GM12892 (cell line): ENCODE data around the gene ANXA6. TPM values are rescaled to one million over a fixed set of nuclear protein-coding genes. Genes with fewer than 3 reads are reported as not detected.
"Not testable (repeated sequence)": the region's sequence is repeated elsewhere in the genome, so short reads cannot be mapped to it uniquely, and the experiment has no call there.

Experiments
- DNase-seq: peaks from one replicate; pipeline ENCODE4 v3.0.0; 2011; ENCODE audit not compliant: insufficient read length
- FAIRE-seq: peaks from 2 replicates; lab custom pipeline; 2011; peaks lifted over from hg19 to GRCh38; lab: Jason Lieb, UNC
- POLR2A ChIP-seq: IDR thresholded peaks from 2 replicates; pipeline ENCODE4 v1.6.1; 2011; ENCODE audit warnings: low read depth, low read length, control low read depth
- POLR2AphosphoS5 ChIP-seq: IDR thresholded peaks from 2 replicates; pipeline ENCODE4 v1.6.1; 2011; ENCODE audit warnings: low read depth, low read length, control low read depth
- TAF1 ChIP-seq: IDR thresholded peaks from 2 replicates; pipeline ENCODE4 v1.6.1; 2011; ENCODE audit warnings: low read depth, mild to moderate bottlenecking, control low read depth, low read length, borderline replicate concordance
- polyA plus RNA-seq: library from polyadenylated mRNA; unstranded; fragments of >200 nt; gene quantifications from one replicate; pipeline ENCODE4 v1.2.1, GENCODE V29; 2012; ENCODE audit warnings: missing spikeins, inconsistent platforms; ENCODE audit not compliant: missing spikeins

The ANXA6 gene
- polyA plus RNA-seq, result 349 TPM

- FAIRE-seq, result peak; percentile 98
- TF ChIP-seq TAF1 (0 out of 2 replicates have a peak, but pooled peaks have one; percentile 18), POLR2AphosphoS5 (peak; percentile 66; the same call in 1 of the 2 replicates), POLR2A (peak; percentile 70; the same call in 1 of the 2 replicates)
- peak; percentile 66 for DNase-seq
These were observed at the start of gene ANXA6 for GRCh38 chr5:151157426-151158286. Gene ANXA6, minus strand, starts transcription at chr5:151157779. Its CDS starts 9,878 bp downstream, at chr5:151147901.

- TF ChIP-seq TAF1 (no peak), POLR2A (no peak), POLR2AphosphoS5 (no peak)
- DNase-seq (no peak), FAIRE-seq (no peak)
These were observed 47.8 kb upstream of the ANXA6 start for GRCh38 chr5:151205411-151205810.

GRCh38 chr5:151204051-151204450 is 46.5 kb upstream of the ANXA6 start:
- DNase-seq, result no peak
- FAIRE-seq, result no peak
- TF ChIP-seq POLR2A, result no peak
- no peak for TF ChIP-seq POLR2AphosphoS5
- no peak for TF ChIP-seq TAF1

- DNase-seq (no peak), FAIRE-seq (peak; percentile 57)
- TF ChIP-seq POLR2A (no peak), POLR2AphosphoS5 (no peak), TAF1 (no peak)
These were observed 45.0 kb upstream of the ANXA6 start for GRCh38 chr5:151202381-151203139.

- FAIRE-seq, result no peak
- TF ChIP-seq POLR2A (no peak), POLR2AphosphoS5 (no peak), TAF1 (no peak)
- no peak for DNase-seq
These were observed 43.5 kb upstream of the ANXA6 start for GRCh38 chr5:151200913-151201595.

- TF ChIP-seq POLR2AphosphoS5 (no peak), POLR2A (no peak), TAF1 (no peak)
- FAIRE-seq, result no peak
- no peak for DNase-seq
These were observed 42.1 kb upstream of the ANXA6 start for GRCh38 chr5:151199581-151200185.

GRCh38 chr5:151198861-151199260 is 41.3 kb upstream of the ANXA6 start:
- TF ChIP-seq TAF1, result no peak
- no peak for TF ChIP-seq POLR2A
- TF ChIP-seq POLR2AphosphoS5, result no peak
- no peak for FAIRE-seq

GRCh38 chr5:151197291-151197600 is 39.7 kb upstream of the ANXA6 start:
- DNase-seq, FAIRE-seq: not testable (repeated sequence)

More at GRCh38 chr5:151198861-151199260, 41.3 kb upstream of the ANXA6 start:
- no peak for DNase-seq

- no peak for DNase-seq
- FAIRE-seq, result peak; percentile 95
- TF ChIP-seq POLR2AphosphoS5 (no peak), TAF1 (no peak), POLR2A (no peak)
These were observed 39.1 kb upstream of the ANXA6 start for GRCh38 chr5:151196556-151197290.

- TF ChIP-seq POLR2A, result no peak
- TF ChIP-seq POLR2AphosphoS5, result no peak
- no peak for TF ChIP-seq TAF1
- FAIRE-seq (peak; percentile 54), DNase-seq (no peak)
These were observed 38.0 kb upstream of the ANXA6 start for GRCh38 chr5:151195622-151196021.

GRCh38 chr5:151192626-151193025 is 35.0 kb upstream of the ANXA6 start:
- TF ChIP-seq POLR2A, result no peak
- FAIRE-seq (no peak), DNase-seq (no peak)
